Eye (tissue), 1 donor: ENCODE data around the gene GNG12.

Experiments
- DNase-seq: peaks from one replicate; pipeline ENCODE4 v3.0.0-alpha.2; 2015

GNG12 gene

DNA sequence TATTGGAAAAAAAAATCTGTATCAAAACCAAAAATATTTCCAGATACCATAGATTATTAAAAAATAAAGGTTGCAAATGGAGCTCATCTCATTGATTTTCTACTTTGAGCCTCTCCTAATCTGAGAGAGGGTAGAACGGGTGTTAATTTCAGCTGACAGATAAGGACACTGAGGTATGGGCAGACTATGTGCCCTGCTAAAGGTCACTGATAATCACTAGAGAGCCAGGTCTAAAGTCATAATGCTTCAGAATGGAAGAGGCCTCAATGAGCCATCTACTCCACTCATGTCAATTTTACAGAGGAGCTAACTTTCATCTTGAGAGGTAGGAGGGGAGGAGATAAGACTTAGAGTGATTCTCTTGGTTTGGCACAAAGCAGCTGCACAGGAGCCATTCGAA is 21.0 kb downstream of the GNG12 start:
- no peak for DNase-seq

DNA sequence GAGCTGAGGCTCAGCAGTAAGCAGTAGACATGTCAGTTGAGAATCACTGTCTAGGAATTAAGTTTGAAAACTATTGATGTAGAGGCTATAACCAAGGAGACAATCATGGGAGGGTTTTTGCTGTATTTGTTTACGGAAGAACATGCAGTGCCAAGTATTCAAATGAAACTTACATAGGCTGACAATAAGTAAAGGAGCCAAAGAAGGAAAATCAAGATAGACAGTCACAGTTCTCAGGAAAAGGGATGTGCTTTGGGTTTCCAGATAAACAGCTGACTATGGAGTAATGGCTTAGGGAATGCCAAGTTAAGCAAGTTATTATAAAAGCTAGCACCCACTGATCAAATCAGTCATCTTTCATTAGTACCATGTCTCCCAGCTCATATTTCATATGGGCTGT is 21.5 kb downstream of the GNG12 start:
- DNase-seq: no peak

DNA sequence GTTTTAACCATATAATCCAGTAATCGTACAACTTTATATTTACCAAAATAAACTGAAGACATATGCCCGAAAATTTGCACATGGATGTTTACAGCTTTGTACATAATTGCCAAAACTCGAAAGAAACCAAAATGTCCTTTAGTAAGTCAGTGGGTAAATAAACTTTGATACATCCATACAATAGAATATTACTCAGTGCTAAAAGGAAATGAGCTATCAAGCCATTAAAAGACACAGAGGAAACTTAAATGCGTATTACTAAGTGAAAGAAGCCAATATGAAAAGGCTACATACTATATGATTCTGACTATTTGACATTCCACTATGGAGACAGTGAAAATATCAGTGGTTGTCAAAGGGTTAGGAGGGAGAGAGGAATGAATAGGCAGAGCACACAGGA is 23.4 kb downstream of the GNG12 start:
- no peak for DNase-seq

DNA sequence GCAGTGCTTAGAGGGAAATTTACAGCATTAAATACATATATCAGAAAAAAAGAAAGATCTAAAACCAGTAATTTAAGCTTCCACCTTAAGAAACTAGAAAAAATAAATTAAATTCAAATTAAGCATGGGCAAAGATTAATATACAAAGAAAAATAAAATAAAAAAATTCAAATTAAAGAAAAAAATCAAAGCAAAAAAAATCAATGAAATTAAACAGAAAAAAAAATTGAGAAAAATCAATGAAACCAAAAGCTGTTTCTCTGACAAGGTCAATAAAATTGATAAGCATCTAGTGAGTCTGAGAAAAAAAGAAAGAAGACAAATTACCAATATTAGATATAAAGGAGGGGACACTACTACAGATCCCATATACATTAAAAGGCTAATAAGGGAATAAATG is 26.0 kb downstream of the GNG12 start:
- no peak for DNase-seq

DNA sequence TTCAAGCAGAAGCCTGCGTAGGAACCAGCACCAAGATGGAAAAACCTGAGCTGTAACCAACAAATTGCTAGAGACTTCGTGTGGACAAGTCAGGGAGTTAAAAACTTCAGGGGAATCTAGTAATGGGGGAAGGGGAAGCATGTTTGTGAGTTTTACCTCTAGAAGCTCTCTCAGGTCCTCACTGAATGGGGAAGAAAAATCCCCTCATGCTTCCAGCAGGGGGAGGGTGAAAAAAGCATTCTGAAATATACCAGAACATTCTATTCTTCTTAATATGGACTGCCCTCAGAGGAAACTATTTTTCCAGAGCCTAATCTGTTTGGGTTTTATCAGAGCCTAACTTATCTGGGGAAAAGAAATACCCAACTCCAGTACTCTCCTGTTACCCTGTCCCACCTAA is 28.6 kb downstream of the GNG12 start:
- no peak for DNase-seq

DNA sequence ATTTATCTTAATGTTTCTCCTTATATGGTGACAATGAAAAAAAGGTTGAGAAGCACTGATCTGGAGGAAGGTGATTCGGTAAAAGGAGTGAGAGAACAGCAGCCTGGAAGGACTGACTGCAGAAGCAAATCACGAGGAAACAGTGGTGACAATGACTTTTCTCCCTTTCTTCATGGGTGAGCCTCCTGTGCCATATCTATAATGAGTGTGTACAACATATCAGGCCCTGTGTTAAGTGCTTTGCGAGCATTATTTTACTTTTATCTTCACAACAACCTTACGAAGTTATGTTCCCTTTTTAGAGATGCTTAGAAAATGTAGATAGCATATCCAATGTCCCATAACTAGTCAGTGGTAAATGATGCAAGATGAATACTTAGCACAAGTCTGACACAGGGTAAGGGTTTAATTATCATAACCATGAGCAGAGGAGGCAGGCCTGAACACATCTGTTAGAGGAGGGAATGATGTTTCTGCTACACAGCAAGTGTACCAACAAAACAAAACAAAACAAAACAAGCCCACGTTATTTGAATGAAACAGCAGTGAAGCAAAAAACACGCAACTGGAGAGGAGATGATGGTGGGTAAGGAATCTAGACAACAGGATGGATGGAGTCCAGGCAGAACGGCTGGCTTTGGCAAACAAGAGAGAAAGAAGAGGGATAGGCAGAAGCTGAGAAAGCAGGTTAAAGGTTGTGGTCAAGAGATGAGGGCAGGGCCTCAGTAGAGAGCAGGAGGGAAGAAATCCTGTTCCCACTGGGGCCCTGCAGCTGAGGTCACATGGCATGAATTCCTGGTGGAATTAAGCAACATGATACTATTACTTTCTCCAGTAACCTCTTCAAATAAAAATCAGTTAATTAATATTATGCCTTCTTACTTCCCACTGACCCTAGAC is 29.6 kb downstream of the GNG12 start:
- no peak for DNase-seq

DNA sequence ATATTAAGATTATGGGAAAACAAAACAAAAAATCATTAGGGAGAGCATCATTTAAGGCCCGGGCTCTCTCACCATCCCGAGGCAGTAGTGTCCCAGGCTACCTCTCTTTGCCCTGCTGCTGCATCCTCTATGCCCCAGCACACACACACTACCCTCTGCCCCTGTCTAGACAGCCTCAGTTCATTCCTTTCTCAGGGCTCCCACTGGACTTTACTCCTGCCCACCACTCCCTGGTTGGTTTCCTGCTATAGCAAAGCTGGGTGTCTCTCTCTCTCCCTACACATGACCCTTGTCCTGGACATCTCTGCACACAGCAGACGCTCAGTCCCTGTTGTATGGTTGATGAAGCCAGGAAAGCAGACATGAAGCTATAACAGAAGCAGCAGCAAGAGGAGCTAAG is 30.7 kb downstream of the GNG12 start:
- DNase-seq: no peak

DNA sequence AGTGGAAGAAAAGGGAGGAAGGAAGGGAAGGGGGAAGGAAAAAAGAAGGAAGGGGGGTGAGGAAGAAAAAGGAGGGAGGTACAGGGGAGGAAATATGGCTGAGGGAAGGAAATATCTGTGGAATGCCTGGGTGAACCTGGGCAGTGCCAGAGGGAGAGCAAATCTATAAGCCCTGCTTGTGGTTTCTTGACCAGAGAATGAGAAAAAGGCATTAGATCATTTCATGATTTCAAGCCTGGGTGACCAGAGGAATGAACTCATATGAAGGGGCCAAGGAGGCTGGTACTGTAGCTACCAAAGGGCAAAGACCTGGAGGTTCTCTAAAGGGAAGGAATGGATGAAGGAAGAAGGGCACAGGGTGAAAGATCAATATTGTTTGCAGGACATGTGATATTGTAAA is 31.4 kb downstream of the GNG12 start:
- no peak for DNase-seq

DNA sequence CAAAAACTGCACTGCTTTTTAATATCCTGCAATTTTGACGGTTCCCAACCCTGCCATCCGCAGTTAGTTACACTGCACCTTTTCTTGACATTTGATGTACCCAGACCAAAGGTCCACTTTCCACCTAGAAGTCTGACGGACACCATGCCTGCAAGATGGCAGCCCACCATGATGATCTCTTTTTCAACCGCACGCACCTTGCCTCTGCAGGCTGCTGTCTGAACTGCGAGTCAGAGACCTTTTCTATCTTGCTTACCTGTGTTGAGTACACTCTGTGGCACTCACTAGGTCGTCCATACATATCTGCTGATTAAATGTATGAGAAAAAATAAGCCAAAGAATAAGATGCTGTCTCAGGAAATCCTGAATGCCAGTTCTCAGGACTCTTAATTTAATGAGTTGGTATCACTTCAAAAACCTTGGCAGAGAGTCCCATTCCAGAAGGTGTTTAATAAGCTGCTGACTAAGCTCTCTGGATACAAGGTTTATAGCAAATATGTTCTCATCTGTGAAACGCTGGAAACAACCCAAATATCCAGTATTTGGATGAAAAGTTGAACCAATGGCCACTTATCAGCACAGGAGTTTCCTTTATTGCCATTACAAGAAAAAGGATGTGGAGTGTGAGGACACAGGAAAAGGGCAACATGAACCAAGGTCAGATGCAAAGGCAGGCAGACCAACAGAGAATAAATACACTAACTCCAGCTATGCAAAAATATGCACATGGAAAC is 37.9 kb downstream of the GNG12 start:
- no peak for DNase-seq

DNA sequence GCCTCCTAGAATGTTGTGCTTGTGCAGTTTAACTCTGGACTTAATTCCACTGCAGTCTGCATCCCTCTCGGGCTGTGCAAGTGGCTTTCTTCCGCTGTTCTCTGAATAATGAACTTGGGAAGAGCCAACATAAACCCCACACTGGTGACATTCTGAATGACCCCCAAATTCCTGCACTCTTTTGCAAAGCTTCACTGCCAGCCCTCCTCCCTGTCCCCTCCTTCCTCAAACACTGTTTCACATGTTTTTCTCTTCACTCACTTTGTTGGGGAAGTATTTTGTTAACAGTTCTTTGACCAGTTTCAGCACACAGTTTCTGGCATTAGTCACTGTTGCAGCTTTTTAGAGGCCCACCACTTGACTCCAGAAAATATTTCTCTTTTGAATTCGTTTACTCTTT is 39.7 kb downstream of the GNG12 start:
- peak; percentile 58 for DNase-seq

DNA sequence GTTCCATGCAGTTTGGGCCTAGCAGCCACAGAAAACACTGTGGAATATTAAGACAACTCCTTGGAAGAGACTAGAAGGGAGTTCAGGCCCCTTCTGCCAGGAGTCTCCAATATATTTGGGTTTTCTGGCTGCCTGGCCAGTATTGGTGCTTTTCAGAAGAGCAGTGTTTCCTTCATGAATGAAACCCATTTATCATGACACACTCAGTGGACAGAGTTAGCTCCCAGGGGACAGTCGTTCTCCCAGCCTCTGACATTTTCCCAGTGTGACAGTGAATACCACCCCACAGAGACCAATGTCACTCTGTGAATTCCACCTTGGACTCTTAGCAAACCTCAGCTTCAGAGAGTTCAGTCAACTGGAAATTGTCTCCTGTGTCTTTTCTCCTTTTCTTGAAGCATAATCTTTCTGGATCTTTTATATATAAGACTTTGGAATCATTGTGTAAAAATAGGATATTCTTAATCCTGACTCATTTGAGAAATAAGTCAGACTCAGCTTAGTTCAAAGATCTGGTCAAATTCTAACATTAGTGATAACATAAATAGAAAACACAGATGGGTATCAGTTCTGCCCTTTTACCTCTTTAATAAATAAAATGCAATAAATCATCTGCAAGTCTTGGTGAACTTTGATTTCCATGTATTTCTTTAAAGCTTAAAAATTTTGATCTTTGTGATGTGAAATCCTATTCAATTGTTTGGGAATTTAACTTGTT is 40.4 kb downstream of the GNG12 start:
- DNase-seq: peak; percentile 30

DNA sequence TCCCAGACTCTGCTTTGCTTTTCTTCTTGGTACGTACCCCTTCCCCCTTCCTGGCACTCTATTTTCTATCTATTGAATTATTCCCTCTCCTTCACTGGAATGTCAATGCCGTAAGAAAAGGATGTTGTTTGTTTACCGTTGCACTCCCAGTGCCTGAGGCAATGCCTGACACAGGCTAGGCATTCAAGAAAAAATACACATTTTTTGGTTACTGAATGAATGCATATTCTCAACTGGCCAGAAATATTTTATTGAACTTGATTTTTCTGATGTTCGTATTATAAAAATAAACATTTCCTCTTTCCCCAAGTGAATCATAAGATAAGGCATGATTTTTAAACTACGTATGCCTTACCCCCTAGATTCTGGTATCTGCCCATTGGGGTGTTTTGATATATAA is 41.2 kb downstream of the GNG12 start:
- no peak for DNase-seq

DNA sequence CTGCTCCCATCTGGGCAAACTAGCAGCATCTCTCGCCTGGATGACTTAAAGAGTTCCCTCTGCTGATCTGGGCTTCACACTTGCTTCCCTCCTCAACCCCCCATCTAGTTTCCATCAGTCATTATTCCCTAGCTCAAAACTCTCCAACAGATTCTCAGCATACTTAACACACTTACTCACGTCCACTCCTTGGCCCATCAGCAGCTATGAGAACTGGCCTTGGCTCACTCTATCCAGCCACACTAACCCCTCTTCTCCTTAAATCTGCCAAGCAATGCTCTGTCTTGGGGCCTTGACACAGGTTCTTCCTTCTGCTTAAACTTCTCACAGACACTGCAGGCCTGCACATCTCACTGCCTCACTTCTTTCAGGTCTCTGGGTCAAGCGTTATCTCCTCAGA is 41.6 kb downstream of the GNG12 start:
- DNase-seq: no peak

DNA sequence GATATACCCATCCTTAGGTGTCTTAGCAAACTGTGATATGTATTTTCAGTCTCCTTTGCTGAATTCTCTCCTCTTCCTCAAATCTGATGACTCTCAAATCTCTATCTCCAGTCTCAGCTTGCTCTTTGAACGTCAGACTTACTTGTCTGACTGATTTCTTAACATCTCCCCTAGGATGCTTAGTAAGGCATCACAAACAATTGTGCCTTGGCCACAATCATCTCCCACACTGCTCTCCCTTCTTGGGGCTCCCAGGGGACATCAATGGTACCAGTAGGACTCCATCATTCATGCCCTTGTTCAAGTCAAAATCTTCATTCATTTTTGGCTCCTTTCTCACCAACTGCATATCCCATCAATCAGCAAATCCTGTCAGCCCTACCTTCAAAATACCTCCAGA is 42.0 kb downstream of the GNG12 start:
- no peak for DNase-seq

DNA sequence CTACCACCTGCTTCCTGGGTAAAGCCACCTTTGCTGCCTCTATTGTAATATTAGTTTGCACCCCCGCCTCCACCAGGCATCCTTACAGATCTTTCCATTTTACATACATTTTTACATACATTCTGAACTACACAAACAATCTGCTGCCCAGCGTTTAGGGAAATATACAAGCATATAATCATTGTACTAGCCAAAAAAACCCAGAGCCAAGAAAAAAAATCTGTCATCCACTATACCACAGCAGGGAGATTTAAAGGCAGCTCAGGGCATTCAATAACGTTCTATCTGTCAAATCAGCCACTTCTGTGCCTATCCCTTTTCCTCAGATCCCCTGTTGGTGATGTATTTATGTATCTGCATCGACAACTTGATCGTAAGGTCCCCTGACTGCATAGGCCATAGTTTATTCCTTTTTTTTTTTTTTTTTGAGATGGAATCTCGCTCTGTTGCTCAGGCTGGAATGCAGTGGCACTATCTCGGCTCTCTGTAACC is 43.0 kb downstream of the GNG12 start:
- DNase-seq: no peak

DNA sequence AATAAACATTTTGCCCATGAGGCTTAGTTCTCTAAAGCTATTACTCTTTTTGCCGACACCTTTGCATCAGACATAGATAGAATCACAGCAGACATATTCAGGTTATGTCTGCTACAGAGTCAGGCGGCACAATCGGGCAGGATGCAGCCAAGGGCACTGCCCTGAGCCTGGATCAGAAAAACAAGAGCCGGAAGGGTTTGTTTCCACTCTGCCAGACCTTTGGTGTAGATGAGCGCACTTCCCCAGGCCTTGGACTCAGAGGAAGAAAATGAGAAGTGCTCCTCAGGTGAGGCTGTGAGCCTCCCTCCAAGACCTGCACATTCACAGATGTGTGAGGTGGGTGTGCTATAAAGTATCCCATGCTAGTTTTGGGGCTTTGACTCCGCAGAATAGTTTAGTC is 43.7 kb downstream of the GNG12 start:
- DNase-seq: no peak

DNA sequence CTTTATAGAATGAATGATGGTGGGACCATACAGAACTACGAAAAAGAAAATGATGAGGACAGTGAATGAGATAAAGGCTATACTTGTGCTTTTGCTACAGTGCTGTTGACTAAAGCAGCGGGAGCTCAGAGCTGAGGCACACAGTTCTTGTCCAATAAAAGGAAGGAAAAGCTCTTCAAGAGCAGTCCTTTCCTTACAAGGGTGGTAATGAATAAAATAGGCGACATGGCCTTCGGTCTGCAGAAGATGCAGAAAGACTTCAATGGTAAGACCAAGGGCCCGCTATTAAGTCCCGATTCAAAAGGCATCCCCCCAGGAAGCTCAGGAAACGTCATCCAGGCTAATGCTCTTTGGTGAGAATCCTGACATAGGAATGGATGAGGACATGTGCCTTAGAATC is 44.4 kb downstream of the GNG12 start:
- DNase-seq: no peak

DNA sequence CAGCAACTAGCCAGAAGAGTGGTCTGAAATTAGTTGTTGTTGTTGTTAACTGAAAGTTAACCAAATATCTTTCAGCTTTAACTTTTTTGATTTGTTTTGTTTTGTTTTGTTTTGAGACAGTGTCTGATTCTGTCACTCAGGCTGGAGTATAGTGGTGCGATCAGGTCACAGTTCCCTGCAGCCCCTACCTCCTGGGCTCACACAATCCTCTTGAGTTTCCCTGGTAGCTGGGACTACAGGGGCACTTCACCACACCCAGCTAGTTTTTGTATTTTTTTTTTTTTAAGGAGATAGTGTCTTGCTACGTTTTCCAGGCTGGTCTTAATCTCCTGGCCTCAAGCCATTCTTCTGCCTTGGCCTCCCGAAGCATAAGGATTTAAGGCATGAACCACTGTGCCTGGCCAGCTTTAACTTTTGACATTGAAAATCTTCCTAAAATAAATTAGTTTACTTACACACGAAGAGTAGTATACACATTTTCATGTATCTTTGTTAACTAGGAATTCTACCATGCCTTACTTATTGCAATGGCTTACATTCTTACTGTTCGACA is 45.0 kb downstream of the GNG12 start:
- no peak for DNase-seq

DNA sequence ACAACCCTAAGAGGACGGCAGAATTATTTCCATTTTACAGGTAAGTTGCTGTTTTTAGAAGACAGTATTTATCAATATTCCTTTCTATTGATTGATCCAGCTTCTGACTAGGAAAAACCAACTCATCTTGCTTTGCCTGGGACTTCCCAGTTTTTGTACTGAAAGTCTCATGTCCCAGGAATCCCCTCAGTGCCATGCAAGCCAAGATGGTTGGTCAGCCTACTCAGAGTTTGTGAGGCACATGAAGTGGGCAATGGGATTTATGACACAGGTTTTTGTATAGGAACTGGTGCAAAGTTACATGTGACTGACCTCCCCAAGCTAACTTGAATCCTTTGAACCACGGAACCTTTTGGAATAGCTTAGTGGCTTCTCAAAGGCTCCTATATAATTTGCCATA is 45.5 kb downstream of the GNG12 start:
- no peak for DNase-seq

DNA sequence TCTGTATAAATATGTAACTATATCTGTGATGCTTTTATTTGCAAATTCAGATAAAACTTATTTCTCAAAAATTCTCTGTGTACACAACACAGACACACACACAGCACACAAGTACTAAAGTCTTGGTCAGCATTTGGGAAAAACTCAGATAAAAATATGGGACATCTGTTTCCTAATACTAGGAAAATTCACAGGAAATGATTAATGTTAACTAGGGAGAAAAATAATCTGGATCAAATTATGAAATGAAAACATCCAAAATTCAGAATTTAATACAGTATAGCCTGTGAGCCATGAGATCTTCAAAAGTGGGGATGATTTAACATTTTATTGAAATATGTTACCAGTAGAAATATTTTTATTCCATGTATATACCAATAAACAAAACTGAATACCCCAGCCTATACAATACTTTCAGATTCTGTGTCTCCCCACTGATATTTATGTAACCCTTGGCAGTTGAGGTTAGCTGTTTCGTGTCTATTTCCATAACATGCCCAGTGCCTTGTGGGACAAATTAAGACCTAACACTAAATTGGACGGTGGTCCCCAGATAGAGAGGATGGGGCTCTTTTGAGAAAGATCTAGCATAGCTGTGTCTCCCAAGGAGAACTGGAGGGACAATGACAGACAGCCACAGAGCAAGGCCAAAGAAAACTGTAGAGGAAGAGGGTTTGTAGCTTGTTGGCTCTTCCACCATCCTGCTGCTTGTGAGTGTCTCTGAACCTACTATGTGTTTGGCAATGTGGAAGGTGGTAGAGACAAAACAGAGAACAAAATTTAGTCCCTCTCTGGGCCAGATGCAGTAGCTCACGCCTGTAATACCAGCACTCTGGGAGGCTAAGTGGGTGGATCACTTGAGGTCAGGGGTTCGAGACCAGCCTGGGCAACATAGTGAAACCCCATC is 47.2 kb downstream of the GNG12 start:
- no peak for DNase-seq

DNA sequence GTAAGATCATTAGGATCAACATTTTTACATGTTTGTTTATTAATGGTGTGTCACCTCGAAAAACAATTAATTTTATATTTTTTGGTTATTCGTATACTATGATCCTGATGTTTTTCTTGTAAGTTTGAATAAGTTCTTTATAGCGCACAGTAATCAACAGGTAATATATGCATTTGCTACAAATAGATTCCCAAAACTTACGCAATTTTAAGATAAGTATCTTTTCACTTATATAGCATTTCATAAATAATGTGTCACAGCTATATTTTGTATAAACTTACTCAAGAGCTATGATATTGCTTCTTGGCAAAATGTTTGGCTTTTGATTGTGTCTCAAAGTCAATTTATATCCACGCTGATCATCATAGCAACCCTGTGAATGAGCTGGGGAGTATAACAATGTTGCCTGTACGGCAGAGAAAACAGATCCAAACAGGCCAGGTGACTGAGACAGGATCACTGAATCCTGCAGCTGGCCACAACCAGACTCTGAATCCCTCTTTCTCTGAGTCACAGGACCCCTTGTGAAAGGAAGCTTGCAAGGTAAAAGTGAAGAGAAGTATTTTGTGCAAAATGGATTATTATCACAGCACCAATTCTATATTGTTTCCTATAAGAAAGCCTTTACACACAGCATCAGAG is 48.6 kb downstream of the GNG12 start:
- DNase-seq: no peak

DNA sequence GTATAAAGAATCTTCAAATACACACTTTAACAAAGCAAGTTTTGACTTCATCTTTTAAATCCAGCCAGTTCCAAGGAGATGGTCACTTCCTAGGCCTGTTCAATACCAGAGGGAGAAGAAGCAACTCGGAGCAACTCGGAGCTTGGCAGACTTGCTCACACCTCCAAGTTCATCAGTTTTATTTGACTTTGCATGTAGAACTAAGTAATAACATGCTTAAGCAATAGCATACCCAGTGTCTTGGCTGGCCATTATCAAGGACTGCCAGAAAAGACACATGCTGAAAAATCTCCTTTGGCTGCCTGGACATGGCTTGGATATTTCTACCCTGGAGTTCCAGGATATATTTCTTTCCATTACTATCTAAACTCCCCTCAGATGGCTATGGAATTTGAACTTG is 52.6 kb downstream of the GNG12 start:
- DNase-seq: no peak
